GM21526 (cell line): Measurements from ENCODE around the gene CX3CR1.
"Not testable (repeated sequence)": the region's sequence is repeated elsewhere in the genome, so short reads cannot be mapped to it uniquely, and the experiment has no call there.

ENCODE experiments used
- ATAC-seq: cut with Tn5 transposase; IDR thresholded peaks from one replicate; pipeline ENCODE4 v1.9.1; 2021; ENCODE audit warnings: moderate library complexity; ENCODE audit not compliant: unreplicated experiment, low FRiP score

The CX3CR1 gene

DNA sequence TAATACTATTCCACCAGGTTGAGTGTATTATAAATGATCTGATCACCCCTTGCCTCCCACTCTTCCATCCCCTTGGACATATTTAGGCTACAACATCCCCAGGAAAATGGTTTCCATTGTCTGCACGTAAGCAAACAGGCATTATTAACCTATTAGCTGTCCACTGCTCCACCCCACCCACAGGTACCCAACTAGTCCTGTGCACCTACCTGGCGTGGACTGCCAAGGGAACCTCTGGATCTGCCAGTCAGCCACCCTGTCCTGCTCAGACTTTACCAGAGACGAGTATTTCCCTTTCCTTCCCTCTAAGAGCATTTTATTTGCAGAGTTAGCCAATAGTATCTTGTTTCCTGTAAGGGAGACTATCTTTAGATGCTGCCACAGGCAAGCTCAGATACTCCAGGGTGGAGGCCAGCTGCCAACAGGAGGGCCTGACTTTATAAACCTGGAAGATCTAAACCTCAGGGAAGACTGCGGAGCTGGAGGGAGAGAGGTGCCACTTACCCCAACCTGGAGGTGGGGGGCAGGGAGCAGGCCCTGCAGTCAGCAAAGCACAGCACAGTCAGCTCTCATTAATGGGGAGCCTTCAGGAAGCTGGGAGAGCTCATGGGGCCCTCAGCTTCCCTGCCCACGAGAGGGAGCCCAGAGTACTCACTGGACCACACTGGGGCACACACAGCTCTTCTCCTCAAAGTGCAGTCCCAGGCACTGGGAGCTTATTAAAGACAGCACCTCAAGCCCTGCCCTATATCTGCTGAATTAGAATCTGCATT, at the start of gene CX3CR1:
Gene CX3CR1, minus strand, starts transcription at position 292 of the 773 bp plus-strand sequence. CDS start 13,527 bp downstream, outside the sequence.
- ATAC-seq = no peak

GRCh38 chr3:39329493-39329892, 49.7 kb upstream of the CX3CR1 start, which contains the start of gene CCR8:
Gene CCR8 (plus strand): TSS chr3:39329709. CDS start chr3:39332332, 2,623 bp downstream.
- ATAC-seq = no peak

- no peak for ATAC-seq
Observed at GRCh38 chr3:39327746-39328349, 48.0 kb upstream of the CX3CR1 start.

DNA sequence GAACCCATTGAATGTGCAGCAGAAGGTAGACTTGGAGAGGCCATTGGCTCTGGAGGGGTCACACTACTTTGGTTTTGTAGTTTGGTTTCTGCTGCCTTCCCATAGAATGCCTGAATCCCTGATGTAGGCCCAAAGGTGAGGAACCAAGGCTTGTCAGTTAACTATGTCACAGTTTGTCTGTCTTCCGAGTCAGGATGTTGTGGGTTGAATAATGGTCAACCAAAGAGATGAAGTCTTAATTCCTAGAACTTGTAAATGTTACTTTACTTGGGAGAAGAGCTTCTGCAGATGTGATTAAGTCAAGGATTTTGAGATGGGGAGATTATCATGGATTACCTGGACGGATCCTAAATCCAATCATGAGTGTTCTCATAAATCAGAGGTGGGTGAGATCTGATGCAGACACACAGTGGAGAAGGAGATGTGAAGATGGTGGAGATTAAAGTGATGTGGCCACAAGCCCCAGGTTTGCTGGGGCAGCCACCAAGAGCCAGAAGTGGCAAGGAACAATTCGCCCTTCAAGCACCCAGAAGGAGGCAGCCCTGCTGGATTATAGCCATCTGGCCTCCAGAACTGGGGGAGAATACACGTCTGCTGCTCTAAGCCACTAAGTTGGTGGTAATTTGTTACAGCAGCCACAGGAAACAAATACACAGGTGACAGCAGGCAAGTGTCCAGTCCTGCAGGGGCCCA, 47.4 kb upstream of the CX3CR1 start:
- no peak for ATAC-seq

DNA sequence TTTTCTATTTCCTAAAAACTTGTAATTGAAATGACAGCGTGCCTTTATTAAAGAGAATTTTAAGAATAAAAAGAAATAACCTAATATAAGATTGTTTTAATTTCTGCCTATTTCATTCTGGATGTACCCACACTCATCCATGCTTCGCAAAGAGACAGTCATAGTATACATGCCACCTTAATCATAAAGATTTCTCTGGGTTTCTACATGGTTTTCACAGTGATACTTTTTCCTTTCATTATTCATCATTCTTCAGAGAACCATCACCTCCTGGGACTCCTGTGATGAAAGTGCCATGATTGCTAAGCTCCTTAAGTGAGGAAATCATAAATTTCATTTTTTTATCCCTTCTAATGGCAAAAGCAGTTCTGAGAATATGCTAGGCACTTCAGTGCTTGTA, 45.4 kb upstream of the CX3CR1 start:
- no peak for ATAC-seq

DNA sequence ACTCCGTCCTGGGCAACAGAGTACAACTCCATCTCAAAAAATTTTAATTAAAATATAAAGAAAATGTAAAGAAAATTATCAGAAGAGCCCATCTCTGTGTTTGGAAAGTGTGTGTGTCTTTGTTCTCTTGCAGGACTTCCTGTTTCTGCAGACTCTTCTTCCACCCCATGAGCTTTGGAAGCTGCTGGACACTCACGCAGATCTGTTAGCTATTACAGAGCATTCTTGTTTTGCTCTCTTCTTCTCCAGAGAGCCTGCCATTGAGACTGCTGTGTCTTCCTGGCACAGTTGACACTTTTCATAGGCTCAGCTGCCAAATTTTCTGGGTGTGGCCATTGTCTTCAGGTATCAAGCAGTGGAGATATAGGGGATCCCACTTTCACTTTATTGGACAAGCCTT, 43.7 kb upstream of the CX3CR1 start:
- ATAC-seq = no peak

DNA sequence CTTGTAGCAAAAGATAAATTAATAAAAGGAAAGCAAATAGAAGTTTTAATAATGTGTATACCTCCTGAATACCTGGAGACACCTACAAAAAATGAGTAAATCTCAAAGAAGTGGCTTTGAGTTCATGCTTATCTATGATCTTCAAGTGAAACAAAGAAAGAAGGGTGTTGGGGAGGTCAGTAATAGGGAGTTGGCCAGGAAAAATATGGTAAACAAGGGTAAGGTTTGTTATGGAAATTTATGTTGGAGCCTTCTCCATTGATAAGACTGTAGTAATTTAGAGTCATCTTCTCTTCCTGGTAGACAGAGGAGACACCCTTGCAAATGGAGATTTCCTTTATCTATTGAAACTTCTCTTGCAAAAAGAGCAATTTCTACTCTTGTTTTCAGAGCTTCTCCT, 43.1 kb upstream of the CX3CR1 start:
- ATAC-seq = no peak

GRCh38 chr3:39322209-39322715, 42.4 kb upstream of the CX3CR1 start:
- ATAC-seq = not testable (repeated sequence)

GRCh38 chr3:39321574-39321983, 41.7 kb upstream of the CX3CR1 start:
- ATAC-seq = not testable (repeated sequence)

DNA sequence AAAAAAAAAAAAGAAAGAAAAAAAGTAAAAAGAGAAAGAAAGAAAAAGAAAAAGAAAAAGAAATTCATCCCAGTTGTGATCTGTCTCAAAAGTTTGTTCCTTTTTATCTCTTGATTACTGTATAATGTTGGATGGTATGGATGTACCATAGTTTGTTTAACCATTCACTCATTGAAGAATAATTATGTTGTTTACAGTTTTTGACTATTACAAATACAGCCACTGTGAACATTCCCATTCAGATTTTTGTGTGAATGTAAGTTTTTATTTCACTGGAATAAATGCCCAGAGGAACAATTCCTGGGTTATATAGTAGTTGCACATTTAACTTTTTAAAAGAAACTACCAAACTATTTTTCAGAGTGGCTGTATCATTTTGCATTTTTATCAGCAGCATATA, 39.4 kb upstream of the CX3CR1 start:
- ATAC-seq = no peak

DNA sequence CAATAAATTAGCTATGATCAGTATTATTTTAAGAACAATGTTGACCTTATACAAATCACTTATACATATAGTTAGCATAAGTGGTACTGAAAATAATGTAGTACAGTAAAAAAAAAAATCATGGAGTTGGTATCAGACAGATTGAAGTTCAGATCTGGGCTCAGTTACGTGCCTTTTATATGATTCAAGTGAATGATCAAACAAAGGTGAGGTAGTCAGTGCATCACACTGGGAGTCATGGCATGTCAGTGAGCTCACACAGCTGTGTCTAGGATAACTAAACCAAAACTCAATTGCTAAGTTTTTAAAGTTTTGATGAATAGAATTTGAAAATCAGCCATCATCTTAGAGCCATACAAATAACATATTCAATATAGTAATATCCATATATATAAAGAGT, 38.5 kb upstream of the CX3CR1 start:
- no peak for ATAC-seq

DNA sequence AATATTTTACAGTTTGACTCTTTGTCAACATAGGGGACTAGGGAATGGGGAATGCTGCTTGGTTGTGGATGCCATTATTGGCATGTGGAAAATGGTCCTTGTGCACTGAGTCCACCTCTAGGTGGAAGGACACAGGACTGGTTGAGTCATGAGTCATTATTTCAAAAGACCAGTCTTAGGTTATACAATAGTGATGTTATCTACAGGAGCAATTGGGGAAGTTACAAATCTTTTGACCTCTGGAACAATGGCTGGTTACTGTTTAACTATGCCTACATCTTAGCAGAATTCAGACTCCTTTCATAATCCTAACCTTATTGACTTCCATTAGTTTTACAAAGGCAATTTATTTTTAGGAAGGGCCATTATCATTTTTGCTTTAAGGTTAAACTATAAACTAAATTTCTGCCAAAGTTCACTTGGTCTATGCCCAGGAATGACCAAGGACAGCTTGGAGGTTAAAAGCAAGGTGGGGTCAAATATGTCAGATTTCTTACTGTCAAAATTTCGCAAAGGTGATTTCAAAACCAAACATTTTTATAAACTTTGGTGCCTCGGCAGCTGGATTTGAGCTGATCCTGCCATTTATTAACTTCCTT, 37.8 kb upstream of the CX3CR1 start:
- no peak for ATAC-seq

GRCh38 chr3:39315420-39315819, 35.6 kb upstream of the CX3CR1 start:
- ATAC-seq = no peak

GRCh38 chr3:39313289-39313688, 33.5 kb upstream of the CX3CR1 start:
- no peak for ATAC-seq

DNA sequence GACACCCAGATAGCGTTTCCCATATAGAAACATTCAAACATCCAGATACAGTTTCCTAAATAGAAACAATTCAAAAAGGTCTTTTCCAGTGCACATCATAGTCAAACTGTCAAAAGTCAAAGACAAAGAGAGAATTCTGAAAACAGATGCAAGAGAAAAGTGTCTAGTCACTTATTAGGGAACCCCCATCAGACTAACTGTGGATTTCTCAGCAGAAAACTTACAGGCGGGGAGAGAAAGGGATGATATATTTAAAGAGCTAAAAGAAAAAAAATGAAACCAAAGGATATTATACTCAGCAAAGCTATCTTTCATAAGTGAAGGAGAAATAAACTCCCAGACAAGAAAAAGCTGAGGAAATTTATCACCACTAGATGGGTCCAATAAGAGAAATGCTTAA, 22.3 kb upstream of the CX3CR1 start:
- no peak for ATAC-seq

DNA sequence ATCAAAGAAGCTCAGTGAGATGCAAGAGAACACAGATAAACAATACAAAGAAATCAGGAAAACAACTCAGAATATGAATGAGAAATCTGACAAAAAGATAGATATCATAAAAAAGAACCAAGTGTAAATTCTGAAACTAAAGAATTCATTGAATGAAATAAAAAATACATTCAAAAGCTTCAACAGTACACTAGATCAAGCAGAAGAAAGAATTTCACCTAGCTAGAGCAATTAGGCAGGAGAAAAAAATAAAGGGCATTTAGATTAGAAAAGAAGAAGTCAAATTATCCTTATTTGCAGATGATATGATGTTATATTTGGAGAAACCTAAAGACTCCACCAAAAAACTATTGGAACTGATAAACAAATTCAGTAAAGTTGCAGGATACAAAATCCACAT, 19.4 kb upstream of the CX3CR1 start:
- no peak for ATAC-seq

DNA sequence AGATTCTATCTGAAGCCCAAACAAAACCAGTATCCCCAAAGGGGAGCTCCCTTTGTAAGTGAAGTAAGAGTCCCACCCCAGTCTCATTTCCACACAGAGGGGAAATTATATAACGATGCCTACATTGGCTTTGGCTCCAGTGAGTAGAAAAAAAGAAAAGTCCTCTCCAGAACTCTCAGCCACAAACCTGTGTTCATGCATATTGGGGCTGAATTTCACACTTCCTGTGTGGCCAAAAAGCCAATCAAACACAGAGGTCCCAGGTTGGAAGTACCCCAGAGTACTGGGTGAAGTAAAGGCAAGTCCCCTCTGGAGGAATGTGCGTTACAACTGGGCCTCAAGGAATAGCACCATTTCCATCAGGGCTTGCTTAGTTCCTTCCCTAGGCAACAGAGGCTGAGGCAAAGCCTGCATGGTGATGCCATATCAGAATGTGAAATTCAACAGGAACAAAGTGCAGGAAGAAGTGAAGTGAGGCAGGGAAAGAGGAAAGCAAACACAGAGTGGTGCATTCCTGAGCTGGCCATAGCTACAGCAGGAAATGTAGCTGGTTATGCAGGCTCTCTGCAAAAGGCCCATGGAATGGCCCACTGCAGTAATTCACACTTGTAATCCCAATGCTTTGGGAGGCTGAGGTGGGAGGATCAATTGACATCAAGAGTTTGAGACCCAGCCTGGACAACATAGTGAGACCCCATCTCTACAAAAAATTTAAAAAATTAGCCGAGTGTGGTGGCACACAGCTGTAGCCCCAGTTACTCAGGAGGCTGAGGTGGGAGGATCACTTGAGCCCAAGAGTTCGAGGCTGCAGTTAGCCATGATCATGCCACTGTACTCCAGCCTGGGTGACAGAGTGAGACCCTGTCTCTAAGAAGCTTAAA, 16.6 kb upstream of the CX3CR1 start:
- no peak for ATAC-seq

DNA sequence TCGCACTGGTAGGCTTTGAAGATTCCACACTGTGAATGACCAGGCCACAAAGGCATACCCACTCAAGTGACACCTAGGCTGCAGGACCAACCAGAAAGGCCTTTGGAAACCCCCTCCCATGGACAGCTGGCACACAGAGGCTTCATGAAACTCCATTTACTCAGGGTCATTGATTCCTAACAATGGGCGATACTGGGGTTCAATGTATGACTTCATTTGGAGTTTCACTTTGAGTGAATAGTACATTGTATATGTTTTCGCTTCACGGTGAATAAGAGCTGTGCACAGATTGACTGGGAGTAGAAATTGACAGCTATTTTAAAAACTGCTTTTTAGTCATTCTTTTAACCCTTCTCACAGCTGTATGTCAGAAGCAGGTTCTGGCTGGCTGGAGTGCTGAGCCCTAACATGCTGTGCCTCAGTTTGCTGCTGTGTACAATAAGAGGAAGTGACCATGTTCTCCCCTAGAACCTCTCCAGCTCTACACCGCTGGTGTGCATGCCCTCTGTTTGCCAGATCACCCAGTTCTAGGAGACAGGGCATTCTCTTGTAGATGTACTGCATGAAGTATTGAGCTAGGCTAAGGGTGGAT, 15.4 kb upstream of the CX3CR1 start:
- ATAC-seq = peak; percentile 81

DNA sequence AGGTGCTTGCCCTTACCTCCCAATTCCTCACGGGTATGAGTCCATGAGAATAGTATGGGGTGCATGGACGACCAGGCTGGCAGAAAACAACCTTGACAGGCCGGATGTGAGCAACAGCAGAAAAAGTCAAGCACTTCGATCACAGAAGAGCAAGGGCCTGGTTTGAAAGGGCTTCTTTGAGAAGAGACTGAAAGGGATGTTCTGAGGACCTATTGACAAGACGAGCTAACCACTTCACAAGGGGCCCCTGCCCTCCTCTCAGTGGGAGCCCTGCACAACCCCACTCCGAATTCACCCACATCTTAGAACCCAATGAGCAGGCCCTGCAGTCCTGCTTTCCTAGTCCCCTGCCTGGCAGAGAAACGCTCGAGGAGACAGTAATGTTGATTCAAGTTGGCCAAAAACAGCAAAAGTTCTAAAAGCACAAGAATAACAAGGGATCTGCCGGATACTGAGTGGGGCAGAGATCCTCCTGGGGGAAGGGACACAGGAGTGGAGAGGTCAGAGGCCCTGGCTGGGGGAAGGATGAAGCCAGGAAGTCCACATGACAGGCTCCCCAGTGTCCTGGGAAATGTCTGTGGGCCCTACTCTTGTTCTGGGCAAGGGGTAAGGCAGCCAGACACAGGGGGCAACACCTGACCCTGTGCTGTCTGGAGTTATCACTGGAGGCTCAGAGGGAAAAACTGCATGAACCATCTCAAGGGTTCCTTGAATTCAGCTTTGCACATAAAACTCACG, 14.8 kb upstream of the CX3CR1 start:
- ATAC-seq = no peak
